Sciatic nerve (tissue), 2 donors: Measurements from ENCODE around the gene AGMO. TPM values are rescaled to one million over a fixed set of nuclear protein-coding genes. Genes with fewer than 3 reads are reported as not detected.
A peak's percentile ranks its signal among the peaks of the same experiment; 100 is the strongest.

Experiments
- ATAC-seq: fragments of 200-7000 bp; cut with Tn5 transposase; one replicate; pipeline ENCODE4 v1.9.1; 2020; ENCODE audit warnings: mild to moderate bottlenecking, moderate library complexity
- DNase-seq: peaks from one replicate; pipeline ENCODE4 v3.0.0-alpha.2; 2020; ENCODE audit warnings: low spot score
- intact Hi-C: fragments of 100-400 bp; cut with DNase I; formaldehyde crosslinking; loops from one replicate; pipeline ENCODE4 v1.14.2; 2022
- total RNA-seq: library from RNA; stranded (reverse); fragmentation: NEBNext Ultra II Directional; extraction: Animal tissue kit (Norgen Biotek cat#: 25700); gene quantifications from one replicate; pipeline ENCODE4 v1.2.1, GENCODE V29; 2021
- donor health status: DM: no; HTN: no; CAD: no.
- donor health status: DM: no; HTN: no; CAD: no.

The AGMO gene
- total RNA-seq, 1 donor from 2014 or later = 6.9 TPM

DNA sequence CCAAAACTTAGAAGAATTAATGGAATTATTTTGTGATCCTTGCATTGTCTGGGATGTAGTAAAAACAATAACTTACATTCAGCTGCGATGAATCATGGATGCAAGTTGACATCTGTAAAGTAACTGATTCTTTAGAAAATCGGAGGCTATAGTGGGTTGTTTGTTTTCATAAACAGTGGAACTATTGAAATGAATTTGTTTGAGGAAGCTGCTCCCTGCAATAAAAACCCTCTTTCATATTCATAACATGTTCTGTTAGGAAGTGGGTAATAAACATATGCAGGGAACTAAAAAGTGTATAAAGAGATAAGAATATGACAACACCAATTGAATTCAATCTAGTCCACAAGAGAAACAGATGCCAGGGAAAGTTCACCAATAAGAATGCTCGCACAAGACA lies 53.6 kb downstream of the AGMO start:
- intact Hi-C loops = no loop called here
- ATAC-seq = peak; percentile 21
- DNase-seq = no peak

DNA sequence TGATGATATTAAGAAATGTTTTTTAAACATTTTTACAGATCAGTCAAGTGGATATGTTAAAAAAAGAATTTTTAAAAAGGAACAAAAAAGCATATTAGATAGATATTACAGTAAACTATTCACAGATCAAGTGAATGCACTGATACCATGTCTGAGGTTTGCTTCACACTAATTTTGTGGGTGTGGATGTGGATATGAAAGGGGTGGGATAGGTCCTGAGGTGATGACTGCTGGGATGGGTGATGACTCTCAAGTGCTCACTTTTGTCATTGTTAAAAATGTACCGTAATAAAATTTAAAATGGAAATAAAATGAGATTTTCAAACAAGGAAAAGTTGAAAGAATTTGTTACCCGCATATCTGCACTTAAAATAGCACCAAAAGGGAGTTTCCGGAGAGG lies 54.1 kb downstream of the AGMO start:
- DNase-seq (no peak), ATAC-seq (peak; percentile 57)
- intact Hi-C loops = no loop called here

DNA sequence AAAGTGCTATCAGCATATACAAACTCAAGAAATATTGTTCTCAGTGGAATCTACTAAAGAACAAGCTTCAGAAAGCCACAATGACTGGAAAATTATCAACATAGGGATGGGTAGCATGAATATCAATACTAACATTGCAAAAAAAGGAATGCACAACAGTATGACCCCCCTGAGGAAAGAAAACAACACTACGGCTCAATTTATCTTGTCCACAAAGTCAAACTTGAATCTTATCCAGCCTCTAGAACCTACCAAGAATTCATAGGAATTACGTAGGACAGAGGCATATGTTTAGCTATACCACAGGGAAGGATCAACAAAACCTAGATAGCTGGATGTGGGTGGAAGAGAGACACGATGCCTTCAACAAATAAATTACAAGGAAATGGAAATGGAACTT lies 54.6 kb downstream of the AGMO start:
- intact Hi-C loops = no loop called here
- DNase-seq (no peak), ATAC-seq (peak; percentile 24)

DNA sequence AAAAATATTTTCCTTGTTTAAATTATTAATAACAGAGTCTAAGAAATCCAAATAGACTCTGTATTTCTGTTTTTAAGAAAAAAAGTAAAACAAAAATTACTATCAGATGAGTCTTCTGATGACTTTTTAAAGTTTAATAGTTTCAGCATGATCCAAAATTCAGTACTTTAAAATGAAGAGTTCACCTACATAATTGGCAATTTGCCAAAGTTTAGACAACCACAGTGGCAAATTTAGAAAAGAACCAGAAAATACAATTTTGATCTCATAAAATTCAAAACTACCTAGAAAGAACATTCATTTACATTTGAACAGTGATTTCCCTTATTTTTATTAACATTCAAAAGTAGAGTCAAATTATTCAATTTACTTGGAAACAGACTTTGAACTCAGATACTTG lies 56.1 kb downstream of the AGMO start:
- intact Hi-C loops = no loop called here
- no peak for ATAC-seq
- DNase-seq = no peak

DNA sequence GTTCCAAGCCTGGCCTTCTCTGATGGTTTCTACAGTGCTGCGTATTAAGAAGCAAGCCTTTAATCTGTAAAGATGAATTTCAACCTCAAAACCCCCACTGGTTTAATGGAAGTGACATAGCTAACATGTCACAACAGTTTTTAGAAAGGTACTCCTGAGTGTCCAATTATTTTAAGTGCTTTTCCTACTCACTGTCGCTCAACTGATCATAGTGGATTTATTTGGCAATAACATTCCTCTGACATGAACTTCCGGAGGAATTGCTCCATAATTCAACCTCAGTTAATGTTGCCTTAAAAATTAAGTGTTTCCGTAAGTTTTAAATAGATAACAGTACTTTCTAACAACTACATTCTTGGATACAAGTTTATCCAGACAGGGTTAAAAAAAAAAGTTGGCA lies 57.5 kb downstream of the AGMO start:
- intact Hi-C loops = no loop called here
- ATAC-seq (no peak), DNase-seq (no peak)

DNA sequence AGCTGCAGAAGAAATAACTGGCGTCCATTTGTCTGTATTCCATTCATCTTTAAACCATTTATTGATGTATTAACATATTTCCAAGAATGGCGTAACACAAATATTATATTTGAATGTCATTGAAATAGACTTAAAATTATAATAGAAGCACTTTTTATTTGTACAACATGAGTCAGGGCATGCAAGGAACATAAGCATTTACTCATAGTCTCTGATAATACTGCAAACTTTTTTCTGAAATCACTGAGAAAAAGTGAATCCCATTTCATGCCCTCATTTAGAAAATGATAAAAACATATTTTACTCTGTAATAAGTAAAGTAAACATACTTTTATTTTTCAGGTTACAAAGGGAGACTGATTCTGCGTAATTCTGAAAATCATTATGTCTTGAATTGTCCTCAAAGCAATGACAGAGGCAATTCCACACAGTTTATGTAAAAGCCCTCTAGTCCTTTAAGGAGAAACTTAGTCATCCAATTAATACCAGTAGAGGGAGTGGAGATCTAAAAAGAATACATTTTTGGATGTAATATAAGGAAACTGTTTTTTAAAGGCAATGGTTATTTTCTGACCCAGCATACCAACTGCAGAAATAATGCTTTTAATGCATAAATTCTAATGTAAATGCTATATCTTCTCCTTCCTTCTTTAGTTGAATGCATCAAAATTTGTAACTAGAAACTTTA lies 58.1 kb downstream of the AGMO start:
- ATAC-seq (no peak), DNase-seq (no peak)
- intact Hi-C loops = no loop called here

DNA sequence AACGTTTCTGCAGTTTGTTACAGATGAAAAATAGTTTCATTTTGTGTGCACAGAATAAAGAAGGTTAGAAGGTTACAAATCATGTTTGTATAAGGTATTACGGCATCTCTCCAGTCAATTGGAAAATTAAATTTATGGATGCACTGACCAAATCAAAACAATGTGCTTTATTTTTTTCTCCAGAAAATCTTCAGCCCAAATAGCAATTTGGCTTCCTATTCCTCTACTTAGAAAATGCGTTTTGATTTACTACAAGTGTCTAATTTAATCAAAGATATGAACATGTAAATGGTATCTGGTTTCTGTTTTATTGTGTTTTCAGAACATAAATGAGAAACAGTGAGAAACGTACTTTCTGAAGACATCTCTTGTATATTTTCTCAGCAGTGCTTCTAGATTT lies 63.4 kb downstream of the AGMO start:
- DNase-seq = no peak
- intact Hi-C loops = no loop called here
- no peak for ATAC-seq

DNA sequence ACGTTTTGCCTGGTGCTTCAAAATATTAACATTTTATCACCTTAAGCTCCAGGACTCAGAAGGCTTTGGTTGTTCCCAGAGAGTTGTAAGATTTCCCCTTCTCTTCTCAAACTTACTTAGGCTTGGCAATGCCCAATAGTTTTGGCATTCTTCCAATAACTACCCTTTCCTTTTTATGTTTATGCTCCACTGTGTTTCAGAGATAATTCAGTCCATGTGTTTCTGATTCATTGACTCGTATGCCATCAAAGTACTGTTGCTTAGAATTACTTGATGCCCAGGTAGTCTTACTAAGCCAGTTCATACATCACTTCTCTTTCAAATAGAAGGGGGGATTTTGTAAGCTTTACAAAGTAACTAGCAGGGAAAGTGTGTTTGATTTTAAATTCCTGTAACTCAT lies 66.6 kb downstream of the AGMO start:
- intact Hi-C loops = no loop called here

DNA sequence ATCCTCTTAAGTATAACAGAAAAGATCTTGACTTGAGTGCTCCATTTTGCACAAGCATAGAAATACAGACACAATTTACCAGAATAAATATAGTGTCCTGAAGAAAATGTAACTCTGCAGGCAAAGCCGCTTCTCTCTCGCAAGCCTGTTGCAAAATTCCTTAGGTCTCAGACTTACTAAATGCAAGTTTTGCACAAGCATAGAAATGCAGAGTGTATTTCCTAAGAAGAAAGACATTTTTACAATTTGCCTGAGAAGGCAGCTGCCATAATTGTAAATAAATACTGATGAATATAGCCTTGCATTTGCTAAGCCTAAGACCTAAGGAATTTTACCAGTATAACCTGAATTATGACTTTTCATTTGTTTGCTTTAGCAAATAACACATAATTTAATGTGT lies 67.1 kb downstream of the AGMO start:
- no peak for ATAC-seq
- intact Hi-C loops = no loop called here

More for the DNA sequence above, 66.6 kb downstream of the AGMO start:
- ATAC-seq = no peak
- no peak for DNase-seq

DNA sequence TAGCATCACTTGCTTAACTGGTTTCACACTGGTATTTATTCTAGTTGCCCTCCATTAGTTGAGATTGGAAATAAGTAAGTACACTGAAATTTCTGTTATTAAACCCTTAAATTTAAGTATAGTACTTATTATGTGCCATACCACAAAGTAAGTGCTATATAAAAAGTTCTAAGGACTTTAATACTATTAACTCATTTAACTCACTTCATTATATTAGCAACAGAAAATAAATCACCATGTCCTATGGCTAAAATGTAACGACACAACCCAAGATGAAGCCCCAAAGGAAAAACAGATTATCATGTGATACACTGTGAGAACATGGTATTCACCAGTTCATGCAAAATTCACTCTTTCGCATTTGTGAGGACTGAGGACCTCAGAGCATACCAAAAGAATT lies 70.5 kb downstream of the AGMO start:
- intact Hi-C loops = no loop called here
- DNase-seq (no peak), ATAC-seq (no peak)

More for the DNA sequence above, 67.1 kb downstream of the AGMO start:
- DNase-seq = no peak

DNA sequence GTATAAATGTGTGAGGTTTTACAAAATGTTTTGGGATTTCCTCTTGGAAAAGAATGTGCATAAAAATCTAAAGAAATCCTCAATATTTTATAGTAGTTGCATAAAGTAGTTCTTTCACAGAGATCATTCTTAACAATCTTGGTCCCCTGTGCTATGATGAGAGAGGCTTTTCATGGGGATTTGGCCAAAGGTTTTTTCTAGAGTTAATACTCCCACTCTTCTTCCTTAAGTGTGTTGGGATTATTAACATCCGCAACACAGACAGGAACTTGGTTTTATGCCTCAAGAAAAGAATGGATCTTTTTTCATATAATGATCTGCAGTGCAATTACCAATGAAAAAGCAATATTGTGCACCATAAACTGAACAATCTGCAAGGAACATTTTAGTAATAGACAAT lies 71.5 kb downstream of the AGMO start:
- DNase-seq (no peak), ATAC-seq (peak; percentile 47)
- intact Hi-C loops = no loop called here

DNA sequence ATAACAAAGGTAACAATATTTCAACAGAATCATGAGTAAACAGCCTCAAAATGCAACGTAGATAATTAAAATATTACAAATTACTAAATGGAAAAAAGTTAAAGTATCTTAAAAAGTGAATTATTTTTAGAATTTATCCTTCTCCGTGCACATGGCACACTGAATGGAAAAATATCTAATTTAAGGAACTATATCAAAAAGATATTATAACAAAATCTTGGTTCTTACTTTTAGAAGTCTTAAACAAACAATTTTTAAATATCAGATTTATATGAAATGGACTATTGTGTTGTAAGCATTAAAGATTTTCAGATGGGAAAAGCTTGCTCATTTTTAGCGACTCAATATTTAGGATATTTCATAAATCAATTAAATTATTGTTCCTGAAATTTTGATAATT lies 72.0 kb downstream of the AGMO start:
- DNase-seq = no peak

DNA sequence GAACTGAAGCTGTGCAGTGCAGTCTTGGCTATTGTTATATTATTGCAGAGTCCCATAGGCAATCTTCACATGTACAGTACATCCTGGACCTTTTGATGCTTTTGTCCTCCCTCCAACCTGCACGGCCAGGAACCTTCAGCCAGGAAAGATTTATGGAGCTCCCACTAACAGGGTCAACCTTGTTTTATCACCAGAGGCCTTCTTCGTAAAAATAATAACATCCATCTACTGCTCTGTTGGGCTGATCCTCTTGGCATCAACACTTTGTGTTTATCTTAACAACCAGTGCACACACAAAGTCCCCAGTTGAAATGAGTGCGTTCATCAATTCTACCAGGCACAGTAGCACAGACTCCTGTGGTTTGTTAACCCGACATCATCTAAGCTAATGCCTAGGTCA lies 72.4 kb downstream of the AGMO start:
- ATAC-seq = peak; percentile 91
- no peak for DNase-seq
- intact Hi-C loops = no loop called here

More for the DNA sequence above, 72.0 kb downstream of the AGMO start:
- intact Hi-C loops = no loop called here
- no peak for ATAC-seq

DNA sequence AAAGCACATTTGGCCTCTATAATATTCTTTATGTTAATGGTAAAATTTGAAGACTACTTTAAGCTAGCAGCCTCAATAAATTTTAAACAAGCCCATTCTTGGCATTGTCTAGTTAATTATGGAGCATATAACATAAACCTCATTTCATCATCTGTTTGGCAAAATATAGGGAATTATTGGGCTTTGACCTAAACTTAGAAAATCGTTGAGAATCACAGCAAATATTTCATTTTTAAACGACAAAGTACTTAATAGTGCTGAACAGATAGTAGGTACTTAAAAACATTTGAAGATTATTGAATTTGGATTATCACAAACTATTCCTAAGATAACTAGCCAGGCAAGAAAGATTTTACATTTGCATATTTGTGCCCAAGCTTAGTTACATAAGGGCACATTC lies 73.4 kb downstream of the AGMO start:
- intact Hi-C loops = no loop called here
- DNase-seq = no peak
- no peak for ATAC-seq

DNA sequence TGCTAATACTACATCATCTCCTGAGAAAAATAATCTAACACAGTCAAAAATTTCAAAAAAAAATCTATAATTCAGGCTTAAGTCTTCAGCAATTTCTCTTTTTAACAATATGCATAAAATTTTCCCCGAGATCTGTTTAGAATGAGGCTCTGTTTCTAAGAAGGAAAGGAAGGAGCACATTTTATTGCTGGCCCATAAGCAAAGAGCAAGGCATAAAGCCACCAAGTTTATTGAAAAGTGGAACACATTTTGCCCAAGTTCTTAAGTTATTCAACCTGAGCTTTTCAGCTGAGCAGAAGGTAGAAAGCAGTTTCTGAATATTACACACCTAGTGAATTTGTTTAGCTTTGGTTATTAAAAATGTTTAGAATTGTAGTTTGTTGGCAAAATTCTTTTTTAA lies 73.9 kb downstream of the AGMO start:
- no peak for ATAC-seq
- intact Hi-C loops = no loop called here
- no peak for DNase-seq

DNA sequence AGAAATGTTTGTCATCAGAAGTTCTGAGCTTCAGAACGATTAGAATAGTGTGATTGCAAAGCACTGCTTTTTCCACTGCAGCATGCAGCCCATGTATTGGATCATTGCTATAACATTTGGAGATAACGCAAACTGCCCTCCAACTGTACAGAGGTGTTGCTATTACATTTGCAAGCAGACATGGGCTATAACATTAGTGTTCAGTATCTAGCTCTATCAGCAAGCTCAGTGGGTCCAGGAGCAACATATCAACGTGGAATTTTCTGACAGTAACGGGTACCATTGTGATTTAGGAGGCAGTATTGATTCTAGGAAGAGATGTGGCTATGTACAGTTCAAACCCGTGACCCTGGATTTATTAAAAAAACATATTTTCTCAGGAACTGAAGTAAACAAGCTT lies 75.8 kb downstream of the AGMO start:
- DNase-seq = no peak
- no peak for ATAC-seq
- intact Hi-C loops = no loop called here

DNA sequence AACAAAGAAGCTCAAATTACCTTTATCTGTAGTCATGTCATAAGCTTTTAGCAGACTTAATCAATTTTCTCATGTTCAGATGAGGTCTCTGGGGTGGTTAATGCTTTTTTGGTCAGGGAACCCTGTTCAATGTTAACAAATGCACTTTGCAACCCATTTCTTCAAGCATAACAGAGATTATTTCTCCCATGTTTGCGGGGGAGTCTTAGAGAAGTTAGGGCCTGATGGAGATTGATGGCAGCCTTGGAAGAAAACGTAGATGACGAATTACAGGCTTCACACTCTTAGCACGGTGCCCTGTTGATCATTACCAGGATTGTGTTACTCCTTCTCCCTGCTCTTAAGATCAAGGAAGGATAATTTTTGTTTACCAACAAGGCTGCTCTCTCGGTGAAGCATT lies 76.4 kb downstream of the AGMO start:
- DNase-seq (no peak), ATAC-seq (no peak)
- intact Hi-C loops = no loop called here

DNA sequence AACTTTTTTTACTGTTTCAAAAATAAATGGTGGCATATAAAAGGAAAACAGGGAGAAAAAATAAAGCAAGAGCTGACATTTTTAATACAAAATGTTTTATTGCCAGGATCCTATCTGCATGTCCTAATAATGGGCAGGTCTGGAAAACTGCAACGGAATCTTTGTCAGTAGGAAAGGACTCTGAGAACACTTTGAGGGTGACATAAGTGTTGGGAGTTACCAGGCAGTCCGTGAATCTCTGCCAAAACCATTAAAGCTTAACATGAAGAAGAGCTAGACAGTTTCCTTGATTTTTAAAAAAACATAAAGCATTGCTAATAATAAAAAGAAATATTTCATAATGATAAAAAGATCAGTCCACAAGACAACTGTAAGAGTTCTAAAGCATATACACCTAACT lies 80.7 kb downstream of the AGMO start:
- DNase-seq = no peak
- no peak for ATAC-seq
- intact Hi-C loops = no loop called here

DNA sequence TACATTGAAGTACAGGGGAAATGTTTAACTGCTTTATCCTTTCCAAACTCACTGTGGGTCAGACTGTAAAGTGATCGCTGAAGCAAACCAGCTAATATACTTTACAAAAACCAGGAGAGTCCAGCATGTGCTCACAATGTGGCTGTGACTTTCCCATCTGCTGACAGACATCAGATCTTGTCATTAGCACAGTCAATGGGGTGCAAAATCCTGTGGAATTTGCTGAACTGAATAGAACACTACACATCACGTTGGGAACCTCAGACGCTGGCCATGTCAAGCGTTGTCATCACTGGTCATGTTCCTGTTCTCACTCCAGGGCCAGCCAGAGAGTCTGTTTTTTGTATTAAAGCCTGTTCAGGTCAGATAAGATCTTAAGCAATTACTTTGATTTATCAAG lies 83.4 kb downstream of the AGMO start:
- DNase-seq (no peak), ATAC-seq (no peak)
- intact Hi-C loops = no loop called here

DNA sequence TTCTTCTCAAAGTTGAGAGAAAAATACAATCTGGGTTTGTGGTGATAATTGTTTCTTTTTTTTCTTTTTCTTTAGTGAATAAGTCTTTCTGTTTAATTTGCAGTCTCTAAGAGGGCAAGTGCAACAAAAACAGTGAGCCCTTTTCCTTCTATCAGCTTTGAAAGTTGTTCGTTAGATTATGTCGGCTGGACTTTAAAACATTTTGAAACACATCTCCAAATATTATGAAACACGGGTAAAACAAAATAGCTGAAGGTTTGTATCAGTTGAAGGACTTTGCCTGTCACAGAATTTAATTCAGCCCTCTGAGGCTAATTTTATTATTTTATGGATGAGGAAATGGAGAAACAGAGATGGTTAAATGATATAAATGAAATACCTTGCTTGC lies 85.3 kb downstream of the AGMO start:
- DNase-seq (no peak), ATAC-seq (no peak)
- intact Hi-C loops = no loop called here

DNA sequence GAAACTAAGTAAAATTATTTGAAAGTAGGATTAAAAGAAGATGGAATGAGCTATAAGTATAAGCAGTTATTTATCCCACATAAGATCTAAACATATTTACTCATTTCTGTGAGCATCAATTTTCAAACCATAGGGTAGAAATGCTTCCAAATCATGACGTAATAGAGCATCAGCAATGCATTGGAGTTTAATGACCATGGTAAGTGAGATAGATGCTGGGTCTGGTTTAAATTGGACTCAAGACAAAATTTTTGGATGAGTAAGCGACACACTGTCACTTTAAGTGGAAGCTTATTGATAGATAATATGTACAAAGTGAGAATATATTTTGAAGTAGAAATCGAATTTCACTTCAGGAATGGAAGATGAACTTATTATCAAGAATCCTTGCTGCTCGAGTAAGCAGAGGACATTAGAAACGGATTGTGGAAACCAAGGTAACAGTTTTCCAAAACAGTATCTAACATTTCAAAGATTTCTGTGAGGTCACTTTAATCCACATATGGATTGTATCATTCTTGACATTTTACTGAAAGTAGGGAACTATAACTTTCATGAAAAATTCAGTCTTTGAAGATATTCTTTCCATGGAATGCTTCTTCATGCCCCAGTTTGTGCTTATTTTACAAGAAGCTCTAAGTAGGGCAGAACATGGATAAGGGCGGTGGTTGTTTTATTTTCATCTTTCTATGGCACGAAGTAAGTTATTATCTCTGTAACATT lies 85.8 kb downstream of the AGMO start:
- ATAC-seq (no peak), DNase-seq (no peak)
- intact Hi-C loops = no loop called here
